Measurements from ENCODE around the gene PVALB. TPM values are rescaled to one million over a fixed set of nuclear protein-coding genes. Genes with fewer than 3 reads are reported as not detected.
A peak's percentile ranks its signal among the peaks of the same experiment; 100 is the strongest.

The PVALB gene
- total and polyA plus RNA-seq, 2 experiments from 2014 or later, result not detected

DNA sequence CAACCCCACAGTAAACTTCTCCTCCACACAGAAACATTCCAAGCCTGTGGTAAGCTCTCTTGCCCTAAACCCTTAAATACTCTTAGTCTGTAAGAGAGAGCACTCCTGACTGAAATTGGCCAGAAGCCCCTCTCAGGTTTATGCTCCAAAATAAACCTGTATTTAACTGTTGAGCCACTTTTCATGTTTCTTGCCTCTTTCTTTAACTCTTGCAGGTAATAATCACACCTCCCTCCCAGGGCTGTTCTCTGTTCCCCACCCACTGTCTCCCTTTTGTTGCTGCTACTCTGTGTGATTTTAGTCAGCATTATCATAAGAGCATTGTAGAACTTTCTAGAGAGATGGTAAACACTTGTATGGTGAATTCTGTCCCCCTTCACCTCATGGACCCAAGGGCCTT lies 38.8 kb downstream of the PVALB start:
- Histone ChIP-seq H3K9me3 (ENCODE audit: low read depth) (no peaks in the 10 kb centered on the region), H3K27ac (no peak overlapping the region), H3K4me3 (no peak overlapping the region), H3K36me3 (no peaks in the 10 kb centered on the region), H3K4me1 (ENCODE audit: low read depth) (no peaks in the 10 kb centered on the region), H3K27me3 (peaks cover 10% of the 10 kb centered on the region)
- TF ChIP-seq, protein P1, sequence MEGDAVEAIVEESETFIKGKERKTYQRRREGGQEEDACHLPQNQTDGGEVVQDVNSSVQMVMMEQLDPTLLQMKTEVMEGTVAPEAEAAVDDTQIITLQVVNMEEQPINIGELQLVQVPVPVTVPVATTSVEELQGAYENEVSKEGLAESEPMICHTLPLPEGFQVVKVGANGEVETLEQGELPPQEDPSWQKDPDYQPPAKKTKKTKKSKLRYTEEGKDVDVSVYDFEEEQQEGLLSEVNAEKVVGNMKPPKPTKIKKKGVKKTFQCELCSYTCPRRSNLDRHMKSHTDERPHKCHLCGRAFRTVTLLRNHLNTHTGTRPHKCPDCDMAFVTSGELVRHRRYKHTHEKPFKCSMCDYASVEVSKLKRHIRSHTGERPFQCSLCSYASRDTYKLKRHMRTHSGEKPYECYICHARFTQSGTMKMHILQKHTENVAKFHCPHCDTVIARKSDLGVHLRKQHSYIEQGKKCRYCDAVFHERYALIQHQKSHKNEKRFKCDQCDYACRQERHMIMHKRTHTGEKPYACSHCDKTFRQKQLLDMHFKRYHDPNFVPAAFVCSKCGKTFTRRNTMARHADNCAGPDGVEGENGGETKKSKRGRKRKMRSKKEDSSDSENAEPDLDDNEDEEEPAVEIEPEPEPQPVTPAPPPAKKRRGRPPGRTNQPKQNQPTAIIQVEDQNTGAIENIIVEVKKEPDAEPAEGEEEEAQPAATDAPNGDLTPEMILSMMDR (IDR thresholded peaks at IDR 0.05; ENCODE audit: low read depth, low read length), result no peak
- DNase-seq (ENCODE audit: low read depth in 1 of 2, low spot score in 1 of 2), result no peak

DNA sequence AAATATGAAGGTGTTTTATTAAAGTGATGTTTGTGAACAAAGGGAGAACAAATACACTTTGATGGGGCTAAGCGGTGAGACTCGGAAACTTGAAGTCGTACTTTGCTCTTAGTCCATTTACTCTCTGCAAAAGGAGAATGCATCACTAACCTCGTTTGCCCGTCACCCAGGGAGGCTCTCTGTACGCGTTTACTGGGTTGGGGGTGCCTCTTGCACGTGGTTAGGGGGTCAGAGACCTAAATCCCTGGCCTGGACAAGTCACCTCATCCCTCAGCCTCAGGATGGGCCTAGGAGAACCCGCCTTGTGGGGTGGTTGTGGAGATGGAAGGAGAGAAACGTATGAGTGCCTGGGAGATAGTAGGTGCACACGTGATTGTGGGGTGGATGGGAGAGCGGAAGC lies 40.1 kb downstream of the PVALB start:
- Histone ChIP-seq H3K9me3 (ENCODE audit: low read depth) (no peaks in the 10 kb centered on the region), H3K27me3 (no peaks in the 10 kb centered on the region), H3K36me3 (no peaks in the 10 kb centered on the region), H3K27ac (no peak overlapping the region), H3K4me1 (ENCODE audit: low read depth) (no peaks in the 10 kb centered on the region), H3K4me3 (no peak overlapping the region)
- no peak for DNase-seq (ENCODE audit: low read depth in 1 of 2, low spot score in 1 of 2)
- TF ChIP-seq, protein P1 (IDR thresholded peaks at IDR 0.05; ENCODE audit: low read depth, low read length), result no peak

DNA sequence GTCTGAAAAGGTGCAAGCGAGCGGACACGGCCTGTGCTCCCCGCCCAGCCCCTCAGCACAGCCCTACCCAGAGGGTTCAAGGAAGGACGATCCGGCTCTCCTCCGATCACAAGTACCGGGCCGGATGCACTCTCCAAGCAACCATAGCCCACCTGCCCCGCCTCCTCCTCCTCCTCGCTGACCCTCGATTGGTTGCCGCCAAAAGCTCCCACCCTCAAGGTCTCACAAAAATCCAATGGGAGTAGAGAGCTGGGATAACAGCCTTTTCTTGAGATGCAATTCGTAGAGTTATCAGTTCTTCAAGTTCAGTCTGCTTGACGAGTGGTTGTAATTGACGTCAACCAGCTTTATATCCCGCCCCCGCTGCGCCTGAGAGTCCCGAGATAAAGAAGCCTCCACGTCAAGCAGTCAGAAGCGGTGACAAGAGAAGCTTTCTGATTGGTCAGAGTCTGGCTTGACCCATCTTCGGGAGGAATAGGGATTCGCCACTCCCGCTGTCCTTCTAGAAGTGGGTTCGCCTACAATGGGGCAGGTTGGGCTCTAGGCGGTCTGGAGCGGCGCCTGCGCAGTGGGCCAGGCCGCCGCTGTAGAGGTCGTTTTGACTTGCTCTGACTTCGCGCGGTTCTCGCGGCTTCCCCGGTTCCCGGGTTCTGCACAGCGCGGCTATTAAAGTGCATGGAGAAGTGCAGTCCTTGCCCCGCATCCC lies 40.7 kb downstream of the PVALB start, which contains the start of gene IFT27:
IFT27 (minus strand) TSS at position 156 of the 706 bp plus-strand sequence. CDS start 412 bp downstream, outside the sequence.
- Histone ChIP-seq H3K36me3 (no peaks in the 10 kb centered on the region), H3K9me3 (ENCODE audit: low read depth) (no peaks in the 10 kb centered on the region), H3K27ac (peak within 1 kb of the TSS; percentile 47), H3K4me1 (ENCODE audit: low read depth) (no peaks in the 10 kb centered on the region), H3K4me3 (peak within 1 kb of the TSS; percentile 98), H3K27me3 (no peaks in the 10 kb centered on the region)
- DNase-seq (ENCODE audit: low read depth in 1 of 2, low spot score in 1 of 2), result peak; percentile 100
- TF ChIP-seq, protein P1 (IDR thresholded peaks at IDR 0.05; ENCODE audit: low read depth, low read length), result no peak

DNA sequence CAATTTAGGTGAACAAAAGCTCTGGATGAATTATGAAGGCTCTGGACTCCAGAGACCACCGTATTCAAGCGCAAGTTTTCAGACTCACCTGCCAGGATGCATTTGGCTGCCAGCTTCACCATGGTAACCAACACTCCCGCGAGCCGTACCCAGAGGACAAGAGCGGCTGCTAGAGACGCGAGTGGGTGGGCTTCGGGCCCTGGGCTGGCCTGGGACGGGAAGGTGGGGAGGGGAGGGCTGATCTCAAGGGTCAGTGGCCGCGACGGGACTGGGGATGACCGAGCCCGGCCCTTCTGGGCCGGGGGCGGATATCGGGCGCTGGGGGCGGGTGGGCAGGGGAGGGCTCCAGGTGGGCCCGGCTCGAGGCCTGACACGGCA lies 41.3 kb downstream of the PVALB start:
- Histone ChIP-seq H3K27me3 (no peaks in the 10 kb centered on the region), H3K9me3 (ENCODE audit: low read depth) (no peaks in the 10 kb centered on the region), H3K4me3 (peak overlapping the region; percentile 98), H3K4me1 (ENCODE audit: low read depth) (no peaks in the 10 kb centered on the region), H3K27ac (peak overlapping the region; percentile 47), H3K36me3 (no peaks in the 10 kb centered on the region)
- peak; percentile 27 to 49 for DNase-seq (ENCODE audit: low read depth in 1 of 2, low spot score in 1 of 2)
- TF ChIP-seq, protein P1 (IDR thresholded peaks at IDR 0.05; ENCODE audit: low read depth, low read length), result no peak

DNA sequence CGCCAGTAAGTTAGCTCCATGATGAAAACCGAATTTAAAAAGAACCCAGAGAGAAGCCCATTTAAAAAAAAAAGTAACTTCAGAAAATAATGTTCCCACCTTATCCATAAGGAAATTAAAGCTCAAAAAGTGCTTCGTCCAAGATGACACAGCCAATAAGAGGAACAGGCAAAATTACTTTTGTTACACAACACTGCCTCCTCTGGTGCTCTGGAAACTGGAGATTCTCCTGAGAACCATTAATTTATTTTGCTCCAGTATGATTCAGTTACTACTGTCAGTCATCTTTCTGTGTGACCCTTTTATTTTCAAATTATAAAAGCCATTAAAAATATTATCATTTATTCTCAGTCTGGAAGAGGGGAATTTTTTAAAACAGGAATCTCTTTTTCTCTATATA lies 42.9 kb downstream of the PVALB start:
- peak in 1 of 2 donors; percentile 57 for DNase-seq (ENCODE audit: low read depth in 1 of 2, low spot score in 1 of 2)
- Histone ChIP-seq H3K9me3 (ENCODE audit: low read depth) (no peaks in the 10 kb centered on the region), H3K4me1 (ENCODE audit: low read depth) (no peaks in the 10 kb centered on the region), H3K36me3 (no peaks in the 10 kb centered on the region), H3K27ac (no peak overlapping the region), H3K27me3 (no peaks in the 10 kb centered on the region), H3K4me3 (no peak overlapping the region)
- TF ChIP-seq, protein P1 (IDR thresholded peaks at IDR 0.05; ENCODE audit: low read depth, low read length), result peak; percentile 51

Measured in cardiac muscle cell (in vitro differentiated cells and primary cell).